Measurements from ENCODE around the gene TACC2. TPM values are rescaled to one million over a fixed set of nuclear protein-coding genes. Genes with fewer than 3 reads are reported as not detected.

TACC2 gene
- total RNA-seq, 2 experiments from 2014 or later, result not detected

DNA sequence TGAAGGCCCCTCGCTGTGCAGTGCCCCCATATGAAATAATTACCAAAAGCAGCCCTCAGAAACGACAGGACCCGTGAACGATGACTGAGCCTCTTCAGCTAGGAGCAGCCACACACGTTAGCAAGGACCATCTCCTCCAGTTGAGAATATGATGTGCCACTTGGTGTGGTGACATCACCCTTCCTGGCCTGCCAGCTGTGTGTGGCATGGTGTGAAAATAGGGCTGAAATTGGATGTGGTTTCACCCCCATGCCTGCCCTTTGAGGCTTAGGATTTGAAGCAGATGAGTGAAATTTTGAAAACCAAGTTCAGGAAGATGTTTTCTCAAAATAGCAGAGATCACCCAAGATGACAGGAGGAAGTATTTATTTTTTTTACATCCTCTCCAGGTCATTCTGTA lies 233.0 kb downstream of the TACC2 start:
- ChIA-PET CTCF (no interaction called here), POLR2A (no interaction called here)
- Mint-ChIP-seq H3K4me1 (ENCODE audit: low read depth) (no peaks in the 10 kb centered on the region), H3K36me3 (ENCODE audit: low read depth) (no peaks in the 10 kb centered on the region), H3K27me3 (peaks cover 2% of the 10 kb centered on the region), H3K4me3 (no peak overlapping the region), H3K9me3 (no peaks in the 10 kb centered on the region), H3K27ac (no peak overlapping the region)
- TF ChIP-seq, protein P1, sequence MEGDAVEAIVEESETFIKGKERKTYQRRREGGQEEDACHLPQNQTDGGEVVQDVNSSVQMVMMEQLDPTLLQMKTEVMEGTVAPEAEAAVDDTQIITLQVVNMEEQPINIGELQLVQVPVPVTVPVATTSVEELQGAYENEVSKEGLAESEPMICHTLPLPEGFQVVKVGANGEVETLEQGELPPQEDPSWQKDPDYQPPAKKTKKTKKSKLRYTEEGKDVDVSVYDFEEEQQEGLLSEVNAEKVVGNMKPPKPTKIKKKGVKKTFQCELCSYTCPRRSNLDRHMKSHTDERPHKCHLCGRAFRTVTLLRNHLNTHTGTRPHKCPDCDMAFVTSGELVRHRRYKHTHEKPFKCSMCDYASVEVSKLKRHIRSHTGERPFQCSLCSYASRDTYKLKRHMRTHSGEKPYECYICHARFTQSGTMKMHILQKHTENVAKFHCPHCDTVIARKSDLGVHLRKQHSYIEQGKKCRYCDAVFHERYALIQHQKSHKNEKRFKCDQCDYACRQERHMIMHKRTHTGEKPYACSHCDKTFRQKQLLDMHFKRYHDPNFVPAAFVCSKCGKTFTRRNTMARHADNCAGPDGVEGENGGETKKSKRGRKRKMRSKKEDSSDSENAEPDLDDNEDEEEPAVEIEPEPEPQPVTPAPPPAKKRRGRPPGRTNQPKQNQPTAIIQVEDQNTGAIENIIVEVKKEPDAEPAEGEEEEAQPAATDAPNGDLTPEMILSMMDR (IDR thresholded peaks at IDR 0.05), result no peak
- ATAC-seq, result no peak
- DNase-seq, result no peak
- intact Hi-C loops (cut with micrococcal nuclease), result no loop called here

DNA sequence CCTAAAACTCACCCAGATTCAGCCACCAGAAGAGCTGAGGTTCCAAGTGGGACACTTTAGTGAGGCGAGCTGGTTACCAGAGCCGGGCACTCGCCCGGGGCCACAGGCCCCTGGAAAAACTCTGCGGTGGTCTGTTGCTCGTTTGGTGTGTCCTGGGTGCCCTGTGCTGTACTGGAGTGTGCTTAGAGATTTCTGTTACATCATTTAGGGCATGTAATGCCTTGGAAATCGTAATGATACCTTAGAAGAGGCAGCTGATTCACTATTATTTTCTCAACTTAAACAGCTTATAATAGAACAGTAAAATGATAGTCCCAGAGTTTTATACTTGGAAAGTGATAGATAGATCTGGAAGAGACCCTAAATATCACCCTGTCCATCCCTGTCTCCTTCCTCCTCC lies 233.7 kb downstream of the TACC2 start:
- H3K9me3 Mint-ChIP-seq, result no peaks in the 10 kb centered on the region
- H3K4me1 Mint-ChIP-seq (ENCODE audit: low read depth), result no peaks in the 10 kb centered on the region
- H3K4me3 Mint-ChIP-seq, result no peak overlapping the region
- peaks cover 2% of the 10 kb centered on the region for H3K27me3 Mint-ChIP-seq
- ATAC-seq, result no peak
- intact Hi-C loops (cut with micrococcal nuclease), result no loop called here
- H3K27ac Mint-ChIP-seq, result no peak overlapping the region
- H3K36me3 Mint-ChIP-seq (ENCODE audit: low read depth), result no peaks in the 10 kb centered on the region
- no peak for DNase-seq
- TF ChIP-seq, protein P1 (IDR thresholded peaks at IDR 0.05), result no peak
- POLR2A ChIA-PET, result no interaction called here
- CTCF ChIA-PET, result no interaction called here

DNA sequence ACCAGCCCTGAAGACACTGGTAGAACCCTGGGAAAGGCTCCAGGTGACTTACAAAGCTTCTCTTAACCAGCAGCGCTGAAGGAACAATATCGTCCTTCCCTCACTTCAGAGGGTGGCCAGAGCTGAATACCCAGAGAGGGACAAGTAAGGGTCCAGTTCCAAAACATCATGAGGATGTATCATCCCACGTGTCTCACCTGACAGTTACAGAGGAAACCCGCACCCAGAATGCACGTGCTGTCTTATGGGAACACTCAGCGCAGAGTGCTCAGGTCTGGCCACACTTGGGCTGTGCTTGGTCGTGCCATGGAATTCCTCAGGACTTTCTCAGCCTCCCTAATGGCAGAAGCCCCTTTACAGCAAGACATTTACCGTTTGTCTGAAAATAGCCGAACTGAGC lies 235.2 kb downstream of the TACC2 start:
- no peak overlapping the region for H3K4me3 Mint-ChIP-seq
- no peaks in the 10 kb centered on the region for H3K36me3 Mint-ChIP-seq (ENCODE audit: low read depth)
- CTCF ChIA-PET, result no interaction called here
- no peak for ATAC-seq
- H3K27ac Mint-ChIP-seq, result no peak overlapping the region
- no peak for DNase-seq
- intact Hi-C loops (cut with micrococcal nuclease), result no loop called here
- TF ChIP-seq, protein P1 (IDR thresholded peaks at IDR 0.05), result no peak
- peaks cover 1% of the 10 kb centered on the region for H3K27me3 Mint-ChIP-seq
- POLR2A ChIA-PET, result no interaction called here
- H3K9me3 Mint-ChIP-seq, result no peaks in the 10 kb centered on the region
- no peaks in the 10 kb centered on the region for H3K4me1 Mint-ChIP-seq (ENCODE audit: low read depth)

DNA sequence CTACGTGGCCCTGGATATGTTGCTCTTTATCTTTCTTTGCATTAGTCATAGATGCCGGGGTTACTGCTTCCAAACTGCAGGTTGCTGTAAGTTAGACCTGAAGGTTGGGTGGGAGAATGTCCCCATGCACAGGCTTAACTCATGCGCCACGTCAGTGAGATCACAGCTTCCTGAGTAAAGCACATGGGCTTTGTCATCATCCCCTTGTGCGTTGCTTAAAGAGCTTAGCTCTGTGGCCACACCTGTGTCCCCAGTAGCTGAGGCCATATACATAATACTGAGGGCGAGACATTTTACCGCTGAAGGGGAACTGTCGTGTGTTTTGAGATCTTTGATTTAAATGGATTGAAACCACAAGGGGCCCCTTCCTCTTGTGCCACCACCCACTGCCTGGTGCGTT lies 236.4 kb downstream of the TACC2 start:
- intact Hi-C loops (cut with micrococcal nuclease), result no loop called here
- no peaks in the 10 kb centered on the region for H3K4me1 Mint-ChIP-seq (ENCODE audit: low read depth)
- ATAC-seq, result peak; percentile 20
- ChIA-PET CTCF (no interaction called here), POLR2A (no interaction called here)
- no peak overlapping the region for H3K4me3 Mint-ChIP-seq
- no peaks in the 10 kb centered on the region for H3K36me3 Mint-ChIP-seq (ENCODE audit: low read depth)
- no peak for DNase-seq
- no peak overlapping the region for H3K27ac Mint-ChIP-seq
- TF ChIP-seq, protein P1 (IDR thresholded peaks at IDR 0.05), result no peak
- no peaks in the 10 kb centered on the region for H3K9me3 Mint-ChIP-seq
- H3K27me3 Mint-ChIP-seq, result peaks cover 1% of the 10 kb centered on the region

DNA sequence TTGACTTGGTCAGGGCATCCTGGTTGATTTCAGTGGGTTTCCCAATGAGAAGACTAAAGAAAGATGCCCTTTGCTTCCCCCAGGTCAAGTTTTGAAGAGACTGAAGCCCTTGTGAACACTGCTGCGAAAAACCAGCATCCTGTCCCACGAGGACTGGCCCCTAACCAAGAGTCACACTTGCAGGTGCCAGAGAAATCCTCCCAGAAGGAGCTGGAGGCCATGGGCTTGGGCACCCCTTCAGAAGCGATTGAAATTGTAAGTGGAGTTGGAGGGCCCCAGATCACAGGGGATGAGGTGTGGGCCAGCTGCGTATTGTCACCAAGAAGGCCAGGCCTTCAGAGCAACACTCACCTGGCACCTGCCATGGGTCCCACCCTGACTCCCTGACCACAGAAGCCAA lies 238.8 kb downstream of the TACC2 start:
- TF ChIP-seq, protein P1 (IDR thresholded peaks at IDR 0.05), result no peak
- ChIA-PET POLR2A (no interaction called here), CTCF (interaction anchor here (1.5 kb wide), 1 partner anchor 40 kb away, joined by 3 read pairs; no protein-coding TSS in a partner anchor)
- Mint-ChIP-seq H3K9me3 (no peaks in the 10 kb centered on the region), H3K4me3 (no peak overlapping the region), H3K27ac (no peak overlapping the region), H3K36me3 (ENCODE audit: low read depth) (no peaks in the 10 kb centered on the region), H3K27me3 (peaks cover 1% of the 10 kb centered on the region), H3K4me1 (ENCODE audit: low read depth) (no peaks in the 10 kb centered on the region)
- intact Hi-C loops (cut with micrococcal nuclease), result no loop called here
- DNase-seq, result no peak
- no peak for ATAC-seq

Measured in activated CD8-positive, alpha-beta T cell treated with anti-CD3 and anti-CD28 coated beads for 36 hours (primary cell).